SKM-1 (cell line): ENCODE data around the gene MSANTD4.
"Not testable (repeated sequence)": the region's sequence is repeated elsewhere in the genome, so short reads cannot be mapped to it uniquely, and the experiment has no call there.

Source experiments
- DNase-seq: peaks from one replicate; lab custom pipeline; 2025; ENCODE audit not compliant: unreplicated experiment; lab: John Stamatoyannopoulos, UW

MSANTD4 gene

DNA sequence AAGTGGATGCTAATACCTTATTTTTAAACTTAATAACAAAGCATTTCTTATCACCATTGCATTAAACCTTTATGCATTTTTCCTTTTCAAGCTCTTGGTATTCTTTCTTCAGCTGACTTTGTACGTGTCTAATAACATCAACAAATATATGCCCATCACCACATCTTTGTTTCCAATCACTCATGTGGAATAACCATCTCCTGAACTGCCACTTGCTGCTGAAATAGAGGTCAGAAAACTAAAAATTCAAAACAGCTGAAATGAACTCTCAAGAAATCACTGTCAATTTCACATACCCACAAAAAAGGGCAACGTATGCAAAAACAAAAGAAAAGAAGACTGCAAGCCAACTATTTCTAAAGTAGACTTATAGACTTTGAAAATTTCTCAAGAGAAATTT lies 7.4 kb downstream of the MSANTD4 start:
- no peak for DNase-seq

- DNase-seq, result no peak
Measured at GRCh38 chr11:106014035-106014434, 8.0 kb downstream of the MSANTD4 start.

GRCh38 chr11:106012744-106013143 lies 9.3 kb downstream of the MSANTD4 start:
- no peak for DNase-seq

- no peak for DNase-seq
Measured at GRCh38 chr11:106011481-106011880, 10.6 kb downstream of the MSANTD4 start.

GRCh38 chr11:106003094-106003493 lies 18.9 kb downstream of the MSANTD4 start:
- not testable (repeated sequence) for DNase-seq

GRCh38 chr11:106001304-106002012 lies 20.6 kb downstream of the MSANTD4 start:
- no peak for DNase-seq

DNA sequence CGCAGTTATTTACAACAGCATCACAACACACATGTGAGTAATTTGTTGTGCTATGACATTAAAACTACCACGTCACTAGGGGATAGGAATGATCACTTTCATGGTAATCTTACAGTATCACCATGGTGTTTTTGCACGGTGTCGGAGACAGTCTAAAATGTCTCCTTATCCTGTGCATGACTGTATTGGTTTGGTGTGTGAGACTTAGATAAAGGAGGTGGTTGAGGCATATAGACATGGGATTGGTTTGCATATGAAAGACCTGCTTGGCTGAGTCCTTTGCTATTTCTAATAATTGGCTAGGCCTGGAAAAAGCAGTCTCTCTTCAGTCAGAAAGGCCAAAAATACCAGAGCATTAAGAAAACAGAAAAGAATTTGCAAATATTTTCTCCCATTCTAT lies 30.2 kb downstream of the MSANTD4 start:
- DNase-seq, result no peak

DNA sequence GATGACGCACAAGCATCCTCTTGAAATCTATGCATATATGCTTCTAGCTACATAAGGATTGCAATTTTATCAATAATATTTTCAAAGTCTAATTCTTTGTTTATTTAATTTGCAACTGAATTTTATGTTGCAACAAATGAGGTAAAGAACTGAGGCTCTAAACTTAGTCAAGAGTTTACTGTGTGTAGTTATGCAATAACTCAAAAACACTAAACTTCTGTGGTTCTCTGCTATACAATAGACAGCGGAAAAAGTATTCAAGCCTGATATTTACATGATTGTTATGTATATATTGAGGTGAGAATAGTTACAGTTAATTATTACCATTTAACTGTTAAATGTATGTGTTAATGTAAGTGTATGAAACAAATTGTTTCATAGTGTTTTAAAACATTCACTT lies 32.9 kb downstream of the MSANTD4 start:
- DNase-seq, result no peak

- no peak for DNase-seq
Measured at GRCh38 chr11:105988197-105988596, 33.8 kb downstream of the MSANTD4 start.

GRCh38 chr11:105986554-105986953 lies 35.5 kb downstream of the MSANTD4 start:
- DNase-seq, result no peak

DNA sequence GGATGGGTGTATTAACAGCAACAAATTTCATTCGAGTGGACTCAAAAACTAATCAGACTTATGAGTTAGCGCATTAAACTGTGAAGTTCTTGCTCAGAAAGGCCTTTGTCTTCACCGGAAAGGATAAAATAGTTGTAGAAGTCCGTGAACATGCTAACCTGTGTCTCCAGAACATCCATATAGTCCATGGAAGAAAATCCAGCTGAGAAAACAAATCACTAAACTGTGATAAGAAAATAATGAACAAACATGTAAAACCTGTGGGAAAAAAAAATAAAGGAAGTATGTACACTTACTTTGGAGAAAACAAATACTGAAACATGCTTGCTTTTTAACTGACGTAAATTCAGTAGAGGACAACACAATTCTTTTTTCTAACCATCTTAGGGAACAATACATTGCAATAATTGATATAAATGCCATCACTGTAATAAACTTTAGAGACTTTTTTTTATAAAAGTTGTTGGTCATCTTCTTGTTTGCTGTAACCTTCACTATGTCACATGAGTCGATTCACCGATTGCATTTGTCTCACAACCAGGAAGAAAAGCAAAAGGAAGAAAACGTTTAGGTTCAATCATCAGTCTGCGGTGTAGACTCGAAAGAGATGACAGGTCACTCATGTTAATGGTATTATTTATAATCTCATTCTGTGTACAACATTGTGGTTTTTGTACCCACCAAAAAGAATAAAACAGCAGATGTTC lies 41.9 kb downstream of the MSANTD4 start:
- DNase-seq, result no peak

DNA sequence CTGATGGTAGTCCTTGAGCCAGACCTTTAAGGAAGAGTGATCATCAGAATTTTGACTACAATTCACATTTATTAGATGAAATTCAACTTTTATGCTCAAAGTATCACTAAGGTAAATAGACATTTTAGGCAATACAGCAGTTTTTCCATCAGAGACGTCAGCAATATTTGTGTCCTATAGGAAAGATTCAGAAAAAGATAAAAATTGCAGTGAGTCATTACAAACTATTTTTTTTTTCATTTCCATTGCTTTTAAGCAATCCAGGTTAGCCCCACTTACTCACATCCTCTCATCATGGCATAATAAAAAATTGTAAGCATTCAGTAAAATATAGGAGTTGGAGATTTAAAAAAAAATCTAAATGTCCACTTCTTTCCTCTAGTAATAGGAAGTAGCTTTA lies 46.9 kb downstream of the MSANTD4 start:
- no peak for DNase-seq

GRCh38 chr11:105969756-105970155 lies 52.3 kb downstream of the MSANTD4 start:
- DNase-seq, result no peak

GRCh38 chr11:105968021-105968697 lies 53.9 kb downstream of the MSANTD4 start:
- no peak for DNase-seq

DNA sequence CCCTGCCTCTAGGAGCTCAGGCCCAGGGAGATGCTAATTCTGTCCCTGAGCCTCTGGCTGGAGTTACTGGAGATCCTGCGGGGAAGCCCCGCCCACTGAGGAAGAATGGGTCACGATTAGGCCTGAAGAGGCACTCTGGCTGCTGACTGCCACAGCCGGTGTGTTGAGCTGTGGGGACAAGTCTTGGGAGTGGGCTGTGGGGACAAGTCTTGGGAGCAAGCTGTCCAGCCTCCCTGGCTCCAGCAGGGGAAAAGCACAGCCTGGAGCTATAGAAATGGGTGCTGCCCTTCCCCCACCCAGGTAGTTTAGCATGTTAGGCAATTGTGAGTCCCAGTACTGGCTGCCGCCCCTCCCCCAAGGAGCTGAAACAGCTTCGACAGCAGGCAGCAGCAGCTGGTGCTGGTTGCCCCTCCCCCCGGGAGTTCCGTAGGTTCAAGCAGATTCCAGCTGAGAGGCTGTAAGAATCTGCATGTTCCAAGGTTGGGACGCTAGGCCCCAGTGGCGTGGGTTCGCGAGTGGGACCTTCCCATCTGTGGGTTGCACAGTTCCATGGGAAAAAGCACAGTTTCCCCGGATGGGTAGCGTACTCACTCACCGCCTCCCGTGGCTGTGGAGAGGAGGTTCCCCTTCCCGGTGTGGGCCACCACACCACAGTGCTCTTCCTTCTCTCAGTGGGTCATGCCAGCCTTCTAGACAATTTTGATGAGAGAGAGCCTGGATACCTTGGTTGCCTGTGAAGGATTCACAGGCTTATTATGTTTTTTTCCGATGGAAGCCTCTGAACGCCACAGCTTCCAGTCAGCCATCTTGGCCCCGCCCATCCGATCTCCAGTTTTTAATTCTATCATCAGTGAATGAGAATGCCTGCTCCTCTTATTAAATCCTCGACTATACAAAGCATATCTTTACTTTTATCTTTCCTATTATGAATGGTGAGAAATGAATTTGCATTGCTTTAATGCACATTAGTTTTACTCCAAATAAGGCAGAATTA lies 61.5 kb downstream of the MSANTD4 start:
- no peak for DNase-seq
